ENCODE data around the gene ZNF541.

GRCh38 chr19:47614021-47614295 lies 41.0 kb upstream of the ZNF541 start:
- no peak for TF ChIP-seq CTCF (IDR thresholded peaks at IDR 0.05; ENCODE audit: low read length)
- no peak for TF ChIP-seq EZH2phosphoT487 (IDR thresholded peaks at IDR 0.05; ENCODE audit: low read length)
- no peak for TF ChIP-seq EZH2 (optimal IDR thresholded peaks at IDR 0.05; ENCODE audit: low read depth, low read length)
